Dermis microvascular lymphatic vessel endothelial cell (primary cell): ENCODE data around the gene GNGT1. TPM values are rescaled to one million over a fixed set of nuclear protein-coding genes. Genes with fewer than 3 reads are reported as not detected.

Source experiments
- DNase-seq, 2 donors: peaks; one replicate each; pipeline versions ENCODE4 v3.0.0 to v3.0.0-alpha.2; 2010; ENCODE audit warnings: low read depth in 2 of 2
- total RNA-seq: library from RNA; depleted of rRNA; stranded (reverse); fragments of >200 nt; gene quantifications from 2 replicates; pipeline ENCODE4 v1.2.1, GENCODE V29; 2014

The GNGT1 gene
- total RNA-seq, 1 donor from 2014 or later: not detected

GRCh38 chr7:93938293-93938692 lies 31.9 kb downstream of the GNGT1 start:
- peak in 1 of 2 donors; percentile 58 for DNase-seq

- no peak for DNase-seq
Observed at GRCh38 chr7:93941945-93942344, 35.6 kb downstream of the GNGT1 start.

GRCh38 chr7:93943816-93944540 lies 37.6 kb downstream of the GNGT1 start:
- DNase-seq: peak in 1 of 2 donors; percentile 72

GRCh38 chr7:93944673-93945072 lies 38.3 kb downstream of the GNGT1 start:
- peak; percentile 95 to 97 for DNase-seq

DNA sequence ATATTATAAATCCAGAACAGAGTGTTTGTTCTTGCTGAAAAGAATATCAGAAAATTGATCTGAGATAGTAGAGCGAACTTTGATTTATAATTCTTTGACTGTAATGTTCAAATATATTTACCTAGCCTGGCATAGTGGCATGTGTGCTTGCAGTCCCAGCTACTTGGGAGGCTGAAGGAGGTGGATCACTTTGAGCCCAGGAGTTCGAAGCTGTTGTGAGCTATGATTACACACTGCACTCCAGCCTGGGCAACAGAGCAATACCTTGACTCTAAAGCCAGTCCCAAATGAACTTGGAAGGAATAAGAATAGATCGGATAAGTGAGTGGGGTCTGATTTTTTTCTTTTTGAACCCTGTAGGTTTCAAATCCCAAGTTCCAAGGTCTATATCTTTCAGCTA lies 38.7 kb downstream of the GNGT1 start:
- peak in 1 of 2 donors; percentile 81 for DNase-seq

DNA sequence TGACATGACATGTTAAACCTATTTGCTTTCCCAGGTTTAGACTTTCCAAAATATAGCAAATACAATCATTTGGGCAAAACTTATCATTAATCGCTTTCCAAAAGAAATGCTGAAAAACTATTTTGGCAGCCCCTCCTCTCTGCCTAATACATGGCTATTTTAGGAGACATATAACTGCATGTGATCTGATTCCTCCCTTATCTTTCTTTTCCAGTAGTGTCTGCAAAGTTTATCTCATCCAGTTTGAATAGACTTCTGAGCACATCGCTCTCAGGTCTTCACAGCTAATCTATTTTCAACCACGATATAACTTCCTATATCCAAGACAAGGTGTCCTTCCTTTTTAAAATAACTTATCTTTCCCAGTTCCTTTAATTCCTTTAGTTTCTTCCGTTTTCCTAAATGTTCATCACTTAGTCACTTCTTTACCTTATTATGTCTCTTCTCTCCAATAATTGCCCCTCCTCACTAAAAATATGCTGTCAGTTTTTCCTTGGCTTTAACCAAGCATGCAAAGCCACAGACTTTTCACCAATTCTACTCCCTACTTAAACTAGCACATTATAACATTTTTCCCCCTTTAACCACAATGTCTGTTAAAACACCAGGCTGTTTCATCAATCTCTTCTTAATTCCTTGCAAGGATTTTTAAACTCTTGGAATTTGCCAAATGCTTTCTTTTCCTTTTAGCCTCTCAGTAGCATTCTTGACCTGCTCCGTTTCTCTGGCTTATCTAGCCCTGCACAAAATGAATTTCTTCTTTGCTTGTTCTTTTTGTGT lies 39.6 kb downstream of the GNGT1 start:
- DNase-seq: peak in 1 of 2 donors; percentile 66

DNA sequence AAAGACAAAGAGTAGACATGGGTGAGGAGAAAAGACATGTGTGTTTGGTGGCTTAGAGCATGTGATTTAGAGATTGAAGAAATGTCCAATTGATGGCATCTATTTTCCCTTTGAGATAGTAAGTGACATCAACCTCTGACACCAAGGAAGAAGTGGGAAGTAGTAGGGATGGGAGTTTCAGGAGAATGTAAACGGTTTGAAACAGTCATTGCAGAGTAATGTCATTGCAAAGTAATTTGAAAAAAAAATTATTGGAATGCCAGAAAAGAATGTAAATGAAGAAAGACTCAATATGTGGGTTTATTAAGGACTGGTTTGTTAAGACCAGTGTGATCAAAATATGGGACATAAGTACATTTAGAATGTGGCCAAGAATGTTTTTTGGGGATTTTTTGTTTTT lies 41.7 kb downstream of the GNGT1 start:
- no peak for DNase-seq

DNA sequence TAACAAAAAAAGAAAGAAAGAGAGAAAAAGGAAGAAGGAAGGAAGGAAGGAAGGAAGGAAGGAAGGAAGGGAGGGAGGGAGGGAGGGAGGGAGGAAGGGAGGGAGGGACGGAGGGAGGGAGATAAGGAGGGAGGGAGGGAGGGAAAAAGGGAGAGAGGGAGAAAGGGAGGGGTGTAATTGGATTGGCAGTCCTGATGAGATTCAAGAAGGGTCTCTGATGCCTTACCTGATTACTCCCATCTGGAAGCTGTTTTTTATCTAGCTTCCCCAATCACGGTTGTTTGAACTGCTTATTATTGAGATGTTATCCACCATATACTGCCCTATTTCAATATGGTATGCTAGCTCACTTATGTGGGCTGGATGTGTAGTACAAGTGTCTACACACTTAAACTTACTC lies 42.5 kb downstream of the GNGT1 start:
- DNase-seq: no peak

DNA sequence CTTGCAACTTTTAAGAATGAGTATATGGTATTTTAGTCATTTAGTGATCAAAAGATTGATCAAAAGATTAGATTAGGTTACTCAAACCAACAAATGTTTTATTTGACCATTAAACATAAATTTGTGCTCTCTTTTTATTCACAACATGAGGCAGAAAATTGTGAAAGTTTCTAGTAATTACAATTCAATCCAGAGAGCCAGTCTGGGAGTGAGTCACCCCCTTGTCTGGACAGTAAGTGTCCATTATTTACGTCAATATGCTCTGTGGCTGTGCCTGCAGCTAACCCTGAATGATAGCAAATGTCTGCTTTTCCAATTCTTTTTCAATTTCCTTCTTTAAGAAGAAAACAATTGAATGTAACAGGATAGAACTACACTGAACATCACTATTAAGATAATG lies 43.1 kb downstream of the GNGT1 start:
- peak in 1 of 2 donors; percentile 88 for DNase-seq

DNA sequence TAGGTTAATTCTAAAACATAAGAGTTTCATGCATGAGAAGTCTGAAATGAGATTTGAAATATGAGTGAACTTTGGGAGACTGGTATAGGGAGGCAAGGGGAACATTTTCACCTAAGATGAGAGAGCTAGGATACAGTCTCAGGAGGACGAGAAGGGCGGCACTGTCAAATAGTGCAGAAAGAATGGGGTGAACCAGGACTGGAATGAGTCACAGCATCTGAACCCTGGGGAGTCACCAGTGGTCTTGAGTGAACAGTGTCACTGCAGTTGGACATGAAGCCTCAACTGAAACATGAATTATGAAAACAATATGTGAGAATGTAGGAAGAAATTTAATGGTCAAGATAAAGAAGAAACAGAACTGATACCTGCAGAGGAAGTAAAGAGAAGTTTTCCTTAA lies 48.9 kb downstream of the GNGT1 start:
- DNase-seq: no peak

- DNase-seq: no peak
Observed at GRCh38 chr7:93957767-93958166, 51.4 kb downstream of the GNGT1 start.

GRCh38 chr7:93958216-93958615 lies 51.8 kb downstream of the GNGT1 start:
- DNase-seq: peak; percentile 71 to 92

- peak in 1 of 2 donors; percentile 66 for DNase-seq
Observed at GRCh38 chr7:93958651-93959050, 52.3 kb downstream of the GNGT1 start.

Other genes starting within 250 kb of the GNGT1 start
- 60.8 and 290 TPM in 2 replicates for gene TFPI2, start 15.8 kb upstream of the GNGT1 start, total RNA-seq
- gene GNG11, start 15.2 kb downstream of the GNGT1 start, total RNA-seq: 326 and 460 TPM in 2 replicates
- gene BET1, start 97.8 kb downstream of the GNGT1 start, total RNA-seq: 24.9 and 33.1 TPM in 2 replicates